ENCODE data around the gene OR51B2.

The OR51B2 gene

GRCh38 chr11:5291207-5291838 lies 32.8 kb downstream of the OR51B2 start:
- Mint-ChIP-seq H3K36me3 (no peaks in the 10 kb centered on the region), H3K27ac (no peak overlapping the region)

GRCh38 chr11:5290106-5290505 lies 34.0 kb downstream of the OR51B2 start:
- Mint-ChIP-seq H3K27ac (no peak overlapping the region), H3K4me3 (no peak overlapping the region), H3K27me3 (no peaks in the 10 kb centered on the region), H3K36me3 (no peaks in the 10 kb centered on the region), H3K4me1 (no peaks in the 10 kb centered on the region), H3K9me3 (no peaks in the 10 kb centered on the region)

More at GRCh38 chr11:5291207-5291838, 32.8 kb downstream of the OR51B2 start:
- H3K4me1 Mint-ChIP-seq: no peaks in the 10 kb centered on the region
- H3K4me3 Mint-ChIP-seq: no peak overlapping the region
- H3K9me3 Mint-ChIP-seq: no peaks in the 10 kb centered on the region
- H3K27me3 Mint-ChIP-seq: no peaks in the 10 kb centered on the region

GRCh38 chr11:5289696-5290095 lies 34.4 kb downstream of the OR51B2 start:
- H3K27me3 Mint-ChIP-seq: no peaks in the 10 kb centered on the region
- no peaks in the 10 kb centered on the region for H3K36me3 Mint-ChIP-seq
- H3K4me1 Mint-ChIP-seq: no peaks in the 10 kb centered on the region
- H3K27ac Mint-ChIP-seq: no peak overlapping the region
- H3K9me3 Mint-ChIP-seq: no peaks in the 10 kb centered on the region
- no peak overlapping the region for H3K4me3 Mint-ChIP-seq

- Mint-ChIP-seq H3K27me3 (no peaks in the 10 kb centered on the region), H3K27ac (no peak overlapping the region), H3K4me3 (no peak overlapping the region), H3K36me3 (no peaks in the 10 kb centered on the region), H3K4me1 (no peaks in the 10 kb centered on the region), H3K9me3 (no peaks in the 10 kb centered on the region)
Measured at GRCh38 chr11:5288906-5289550, 35.1 kb downstream of the OR51B2 start.

GRCh38 chr11:5288108-5288905 lies 35.8 kb downstream of the OR51B2 start:
- no peak overlapping the region for H3K27ac Mint-ChIP-seq
- H3K36me3 Mint-ChIP-seq: no peaks in the 10 kb centered on the region
- no peak overlapping the region for H3K4me3 Mint-ChIP-seq
- H3K27me3 Mint-ChIP-seq: no peaks in the 10 kb centered on the region
- H3K4me1 Mint-ChIP-seq: no peaks in the 10 kb centered on the region
- H3K9me3 Mint-ChIP-seq: no peaks in the 10 kb centered on the region

- H3K27me3 Mint-ChIP-seq: no peaks in the 10 kb centered on the region
- no peaks in the 10 kb centered on the region for H3K36me3 Mint-ChIP-seq
- no peak overlapping the region for H3K4me3 Mint-ChIP-seq
- no peaks in the 10 kb centered on the region for H3K4me1 Mint-ChIP-seq
- H3K9me3 Mint-ChIP-seq: no peaks in the 10 kb centered on the region
- H3K27ac Mint-ChIP-seq: no peak overlapping the region
Measured at GRCh38 chr11:5286901-5287300, 37.2 kb downstream of the OR51B2 start.

- Mint-ChIP-seq H3K27me3 (no peaks in the 10 kb centered on the region), H3K36me3 (no peaks in the 10 kb centered on the region), H3K27ac (no peak overlapping the region), H3K4me3 (no peak overlapping the region), H3K4me1 (no peaks in the 10 kb centered on the region), H3K9me3 (no peaks in the 10 kb centered on the region)
Measured at GRCh38 chr11:5286351-5286750, 37.7 kb downstream of the OR51B2 start.

GRCh38 chr11:5285703-5286340 lies 38.3 kb downstream of the OR51B2 start:
- no peaks in the 10 kb centered on the region for H3K4me1 Mint-ChIP-seq
- H3K36me3 Mint-ChIP-seq: no peaks in the 10 kb centered on the region
- no peaks in the 10 kb centered on the region for H3K9me3 Mint-ChIP-seq
- H3K27ac Mint-ChIP-seq: no peak overlapping the region
- H3K27me3 Mint-ChIP-seq: no peaks in the 10 kb centered on the region
- H3K4me3 Mint-ChIP-seq: no peak overlapping the region

GRCh38 chr11:5284637-5285036 lies 39.5 kb downstream of the OR51B2 start:
- H3K9me3 Mint-ChIP-seq: no peaks in the 10 kb centered on the region

GRCh38 chr11:5283882-5284281 lies 40.2 kb downstream of the OR51B2 start:
- H3K27me3 Mint-ChIP-seq: no peaks in the 10 kb centered on the region
- no peaks in the 10 kb centered on the region for H3K36me3 Mint-ChIP-seq
- H3K4me3 Mint-ChIP-seq: no peak overlapping the region
- H3K4me1 Mint-ChIP-seq: no peaks in the 10 kb centered on the region
- no peak overlapping the region for H3K27ac Mint-ChIP-seq
- H3K9me3 Mint-ChIP-seq: no peaks in the 10 kb centered on the region

More at GRCh38 chr11:5284637-5285036, 39.5 kb downstream of the OR51B2 start:
- no peaks in the 10 kb centered on the region for H3K36me3 Mint-ChIP-seq
- H3K27ac Mint-ChIP-seq: no peak overlapping the region
- H3K27me3 Mint-ChIP-seq: no peaks in the 10 kb centered on the region
- H3K4me3 Mint-ChIP-seq: no peak overlapping the region
- H3K4me1 Mint-ChIP-seq: no peaks in the 10 kb centered on the region

GRCh38 chr11:5283086-5283485 lies 41.0 kb downstream of the OR51B2 start:
- no peak overlapping the region for H3K27ac Mint-ChIP-seq
- H3K9me3 Mint-ChIP-seq: no peaks in the 10 kb centered on the region
- no peaks in the 10 kb centered on the region for H3K27me3 Mint-ChIP-seq
- H3K4me3 Mint-ChIP-seq: no peak overlapping the region
- H3K4me1 Mint-ChIP-seq: no peaks in the 10 kb centered on the region
- H3K36me3 Mint-ChIP-seq: no peaks in the 10 kb centered on the region

GRCh38 chr11:5282628-5283027 lies 41.5 kb downstream of the OR51B2 start:
- Mint-ChIP-seq H3K36me3 (no peaks in the 10 kb centered on the region), H3K9me3 (no peaks in the 10 kb centered on the region), H3K27me3 (peaks cover 1% of the 10 kb centered on the region), H3K4me1 (no peaks in the 10 kb centered on the region), H3K27ac (no peak overlapping the region), H3K4me3 (no peak overlapping the region)

- no peak overlapping the region for H3K27ac Mint-ChIP-seq
- H3K4me3 Mint-ChIP-seq: no peak overlapping the region
- H3K4me1 Mint-ChIP-seq: no peaks in the 10 kb centered on the region
- peaks cover 2% of the 10 kb centered on the region for H3K27me3 Mint-ChIP-seq
- H3K9me3 Mint-ChIP-seq: no peaks in the 10 kb centered on the region
- H3K36me3 Mint-ChIP-seq: no peaks in the 10 kb centered on the region
Measured at GRCh38 chr11:5281596-5281995, 42.5 kb downstream of the OR51B2 start.

GRCh38 chr11:5280582-5281102 lies 43.5 kb downstream of the OR51B2 start:
- Mint-ChIP-seq H3K27ac (no peak overlapping the region), H3K27me3 (peaks cover 2% of the 10 kb centered on the region), H3K9me3 (no peaks in the 10 kb centered on the region), H3K4me3 (no peak overlapping the region), H3K36me3 (no peaks in the 10 kb centered on the region), H3K4me1 (no peaks in the 10 kb centered on the region)

GRCh38 chr11:5279471-5280090 lies 44.5 kb downstream of the OR51B2 start:
- H3K27me3 Mint-ChIP-seq: peaks cover 2% of the 10 kb centered on the region
- H3K9me3 Mint-ChIP-seq: no peaks in the 10 kb centered on the region
- no peak overlapping the region for H3K27ac Mint-ChIP-seq
- no peak overlapping the region for H3K4me3 Mint-ChIP-seq
- no peaks in the 10 kb centered on the region for H3K4me1 Mint-ChIP-seq
- H3K36me3 Mint-ChIP-seq: no peaks in the 10 kb centered on the region

Data from activated naive CD4-positive, alpha-beta T cell treated with anti-CD3 and anti-CD28 coated beads, Interleukin-2, amount 50 U/mL, for 24 hours (primary cell).